GM12873 (cell line): Measurements from ENCODE around the gene GAN.

Source experiments
- TF ChIP-seq, protein P1 (sequence below): IDR thresholded peaks from 2 replicates; pipeline ENCODE4 v1.5.1; 2012; ENCODE audit warnings: low read depth, mild to moderate bottlenecking, moderate library complexity, low read length, control low read depth; ENCODE audit not compliant: insufficient read depth; ENCODE audit errors: missing control alignments

GAN gene

DNA sequence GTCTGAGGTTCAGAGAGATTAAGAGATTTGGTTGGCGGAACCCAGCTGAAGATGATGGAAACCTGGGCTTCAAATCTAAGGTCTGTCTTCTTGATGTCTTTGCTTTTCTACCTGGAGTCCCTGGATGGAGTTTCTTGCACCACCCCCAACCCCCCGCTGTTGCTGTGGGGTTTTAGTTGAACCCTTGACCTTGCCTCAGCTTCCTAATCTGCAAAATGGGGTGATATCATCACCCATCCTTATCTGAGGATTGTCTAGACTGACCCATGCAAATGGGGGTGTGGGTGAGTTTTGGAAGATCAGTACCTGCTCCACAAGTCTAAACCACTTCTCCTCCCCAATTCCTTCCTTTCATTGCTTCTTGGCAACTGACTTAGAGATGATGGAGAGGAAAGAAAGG is 120.8 kb downstream of the GAN start:
- TF ChIP-seq, protein P1, sequence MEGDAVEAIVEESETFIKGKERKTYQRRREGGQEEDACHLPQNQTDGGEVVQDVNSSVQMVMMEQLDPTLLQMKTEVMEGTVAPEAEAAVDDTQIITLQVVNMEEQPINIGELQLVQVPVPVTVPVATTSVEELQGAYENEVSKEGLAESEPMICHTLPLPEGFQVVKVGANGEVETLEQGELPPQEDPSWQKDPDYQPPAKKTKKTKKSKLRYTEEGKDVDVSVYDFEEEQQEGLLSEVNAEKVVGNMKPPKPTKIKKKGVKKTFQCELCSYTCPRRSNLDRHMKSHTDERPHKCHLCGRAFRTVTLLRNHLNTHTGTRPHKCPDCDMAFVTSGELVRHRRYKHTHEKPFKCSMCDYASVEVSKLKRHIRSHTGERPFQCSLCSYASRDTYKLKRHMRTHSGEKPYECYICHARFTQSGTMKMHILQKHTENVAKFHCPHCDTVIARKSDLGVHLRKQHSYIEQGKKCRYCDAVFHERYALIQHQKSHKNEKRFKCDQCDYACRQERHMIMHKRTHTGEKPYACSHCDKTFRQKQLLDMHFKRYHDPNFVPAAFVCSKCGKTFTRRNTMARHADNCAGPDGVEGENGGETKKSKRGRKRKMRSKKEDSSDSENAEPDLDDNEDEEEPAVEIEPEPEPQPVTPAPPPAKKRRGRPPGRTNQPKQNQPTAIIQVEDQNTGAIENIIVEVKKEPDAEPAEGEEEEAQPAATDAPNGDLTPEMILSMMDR = no peak

DNA sequence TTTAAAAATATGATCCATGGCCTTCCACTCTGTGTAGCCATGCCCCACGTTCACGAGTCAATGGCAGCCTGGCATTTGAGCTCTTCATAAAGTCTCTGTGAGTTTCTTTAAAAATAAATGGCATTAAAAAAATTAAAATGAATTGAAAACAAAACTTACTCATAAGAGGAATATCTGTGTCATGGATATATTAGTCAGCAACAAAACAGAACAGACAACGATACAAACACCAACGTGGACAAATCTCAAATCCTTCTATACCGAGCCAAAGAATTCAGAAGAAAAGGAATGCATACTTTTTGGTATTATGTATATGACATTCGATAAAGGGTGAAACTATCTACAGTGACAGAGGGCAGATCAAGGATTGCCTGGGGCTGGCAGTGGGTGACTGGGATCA is 121.6 kb downstream of the GAN start:
- TF ChIP-seq, protein P1 = no peak

DNA sequence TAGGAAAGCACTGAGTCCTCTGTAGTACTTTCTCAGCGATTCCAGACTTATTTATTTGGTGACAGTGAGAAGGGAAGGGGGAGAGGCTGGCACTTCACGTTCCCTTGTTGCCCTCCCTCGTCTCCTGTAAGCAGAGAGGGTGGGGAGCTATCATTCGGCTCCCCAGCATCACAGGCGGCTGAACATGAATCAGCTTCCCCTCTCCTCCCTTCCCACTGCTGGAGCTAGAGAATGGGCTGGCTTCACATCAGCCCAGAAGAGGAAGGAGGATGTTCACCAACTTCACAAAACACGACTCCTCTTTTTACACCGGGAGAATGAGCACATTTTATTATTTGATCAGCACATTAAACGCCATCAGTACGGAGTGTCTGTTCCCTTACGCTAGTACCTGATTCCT is 123.1 kb downstream of the GAN start:
- TF ChIP-seq, protein P1 = no peak
